ENCODE results near the gene RNPEPL1.
"Not testable (repeated sequence)": the region's sequence is repeated elsewhere in the genome, so short reads cannot be mapped to it uniquely, and the experiment has no call there.

The RNPEPL1 gene

DNA sequence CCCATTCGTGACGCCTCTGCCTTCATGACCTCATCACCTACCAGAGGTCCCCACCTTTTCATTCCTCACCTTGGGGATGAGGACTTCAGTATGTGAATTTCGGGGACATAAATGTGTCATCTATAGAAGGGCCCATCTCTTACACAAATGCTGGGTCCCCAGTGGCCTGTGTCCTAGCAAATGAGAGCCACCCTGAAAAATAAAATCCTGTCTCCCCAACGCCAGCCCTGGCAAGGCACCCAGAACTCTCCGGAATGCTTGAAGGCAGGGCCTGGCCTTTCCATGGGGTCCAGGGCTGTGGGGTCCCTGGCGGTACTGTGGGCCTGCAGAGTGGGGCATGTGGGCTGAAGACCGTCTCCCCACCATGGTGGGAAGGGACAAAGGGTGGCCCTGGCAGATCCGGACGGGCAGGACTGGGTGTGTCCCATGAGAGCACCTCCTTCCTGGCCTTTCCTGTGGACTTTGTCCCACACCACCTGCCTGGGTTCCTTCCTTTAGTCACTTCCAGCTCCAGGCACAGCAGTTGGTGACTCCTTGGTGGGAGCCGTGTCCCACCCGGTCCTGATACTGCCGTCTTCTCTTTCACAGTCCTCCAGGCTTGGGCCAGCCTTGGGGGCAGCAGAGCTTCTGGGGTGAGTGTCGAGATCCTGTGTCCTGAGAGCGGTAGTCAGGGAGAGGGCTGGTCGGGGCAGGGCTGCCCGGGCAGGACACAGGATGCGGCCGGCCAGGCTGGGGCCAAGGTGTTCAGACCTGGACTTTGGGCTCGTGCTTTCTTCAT, 36.8 kb downstream of the RNPEPL1 start:
- no peak for DNase-seq (ENCODE audit: low read depth)

- DNase-seq (ENCODE audit: low read depth), result no peak
Measured at GRCh38 chr2:240605867-240606743, 37.8 kb downstream of the RNPEPL1 start.

GRCh38 chr2:240611601-240612210, 43.4 kb downstream of the RNPEPL1 start:
- no peak for DNase-seq (ENCODE audit: low read depth)

GRCh38 chr2:240613781-240614180, 45.5 kb downstream of the RNPEPL1 start:
- no peak for DNase-seq (ENCODE audit: low read depth)

- DNase-seq (ENCODE audit: low read depth), result no peak
Measured at GRCh38 chr2:240614391-240614790, 46.1 kb downstream of the RNPEPL1 start.

GRCh38 chr2:240615396-240615795, 47.1 kb downstream of the RNPEPL1 start:
- DNase-seq (ENCODE audit: low read depth), result no peak

DNA sequence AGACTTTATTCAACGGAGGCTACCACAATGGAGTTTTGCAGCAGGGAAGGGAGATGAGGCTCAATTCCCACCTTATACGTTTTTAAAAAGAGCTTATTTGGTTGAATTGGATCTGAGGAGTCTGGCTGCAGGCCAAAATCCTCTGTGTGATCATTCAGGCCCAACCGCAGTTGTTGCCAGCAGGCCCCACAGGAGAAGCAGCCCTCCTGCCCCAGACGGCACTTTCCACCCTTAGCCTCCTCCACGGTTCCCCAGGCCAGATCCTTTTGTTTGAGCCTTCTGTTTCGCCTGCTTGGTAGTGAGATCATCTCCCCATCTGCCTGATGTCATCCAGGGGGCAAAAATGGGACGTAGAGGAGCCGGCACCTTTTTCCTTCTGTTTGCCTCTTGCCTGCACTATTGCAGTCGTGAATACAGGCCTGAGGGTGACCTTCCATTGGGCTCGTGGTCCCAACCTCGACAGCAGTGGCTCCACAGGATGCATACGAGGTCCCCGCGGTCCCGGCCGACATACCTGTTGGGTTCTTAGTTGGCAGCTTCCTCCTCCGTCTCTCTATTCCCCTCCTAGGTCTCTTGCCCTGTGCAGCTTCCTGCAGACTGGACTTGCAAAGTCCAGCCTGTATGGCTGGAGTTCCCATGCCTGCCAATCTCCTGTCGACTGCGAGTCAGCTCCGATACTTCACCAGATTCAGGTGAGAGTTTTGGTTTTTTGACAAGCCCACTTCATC, 47.7 kb downstream of the RNPEPL1 start:
- DNase-seq (ENCODE audit: low read depth), result no peak

GRCh38 chr2:240616860-240617666, 48.8 kb downstream of the RNPEPL1 start:
- not testable (repeated sequence) for DNase-seq (ENCODE audit: low read depth)

- no peak for DNase-seq (ENCODE audit: low read depth)
Measured at GRCh38 chr2:240618776-240619175, 50.5 kb downstream of the RNPEPL1 start.

DNA sequence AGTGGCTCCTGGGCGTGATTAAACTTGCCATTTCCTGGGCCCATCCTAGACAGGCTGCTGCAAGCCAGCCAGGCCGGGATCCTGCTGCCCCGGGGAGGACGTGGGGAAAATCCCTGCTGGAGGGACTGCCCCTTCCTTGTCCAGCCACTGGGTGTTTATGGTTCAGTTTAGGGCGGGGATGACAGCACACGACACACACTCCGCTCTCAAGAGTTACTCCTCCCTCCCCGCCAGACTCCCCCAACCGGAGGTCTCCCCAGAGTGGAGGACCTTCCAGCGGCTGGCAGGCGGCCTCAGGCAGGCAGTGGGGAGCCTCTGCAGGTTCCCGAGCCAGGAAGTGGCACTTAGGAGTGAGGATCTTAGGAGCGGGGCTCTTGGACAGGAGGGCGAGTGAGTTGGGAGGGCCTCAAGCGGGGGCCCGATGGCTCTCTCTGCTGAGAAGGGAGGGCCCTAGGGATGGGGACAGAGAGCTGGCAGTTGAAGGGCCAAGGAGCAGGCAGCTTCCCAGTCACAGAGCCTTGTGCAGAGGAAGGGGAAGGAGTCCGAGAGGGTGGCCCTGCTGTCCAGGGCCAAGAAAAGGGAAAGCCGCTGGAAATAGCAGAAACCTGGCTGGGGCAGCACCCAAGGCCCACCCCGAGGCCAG, 51.3 kb downstream of the RNPEPL1 start:
- no peak for DNase-seq (ENCODE audit: low read depth)

DNA sequence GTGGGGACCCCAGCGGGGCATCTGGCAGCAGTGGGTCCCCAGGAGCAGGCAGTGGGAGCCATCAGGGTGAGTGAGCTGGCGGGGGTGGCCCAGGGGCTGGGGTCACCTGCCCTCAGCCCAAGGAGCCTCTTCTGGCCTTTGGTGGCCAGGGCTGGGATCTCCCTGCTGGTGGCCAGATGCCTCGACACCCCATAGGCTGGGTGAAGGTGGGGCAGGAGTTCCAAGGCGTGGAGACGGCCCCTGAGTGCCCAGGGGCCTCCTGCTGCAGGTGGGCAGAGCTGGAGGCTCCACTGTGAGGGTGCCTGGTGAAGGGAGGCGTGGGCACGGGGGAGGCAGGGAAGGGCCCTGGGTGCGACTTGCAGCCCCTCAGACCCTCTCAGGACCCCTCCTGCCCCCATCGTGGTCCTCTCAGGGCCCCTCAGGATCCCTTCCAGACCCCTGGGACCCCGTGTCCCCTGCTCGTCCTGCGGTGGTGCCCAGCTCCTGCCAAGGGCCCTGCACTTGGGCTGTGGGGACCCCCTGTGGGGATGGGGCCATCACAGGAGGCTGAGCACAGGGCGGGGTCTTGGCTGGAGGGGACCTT, 52.0 kb downstream of the RNPEPL1 start:
- DNase-seq (ENCODE audit: low read depth), result no peak

GRCh38 chr2:240620859-240621258, 52.6 kb downstream of the RNPEPL1 start:
- no peak for DNase-seq (ENCODE audit: low read depth)

DNA sequence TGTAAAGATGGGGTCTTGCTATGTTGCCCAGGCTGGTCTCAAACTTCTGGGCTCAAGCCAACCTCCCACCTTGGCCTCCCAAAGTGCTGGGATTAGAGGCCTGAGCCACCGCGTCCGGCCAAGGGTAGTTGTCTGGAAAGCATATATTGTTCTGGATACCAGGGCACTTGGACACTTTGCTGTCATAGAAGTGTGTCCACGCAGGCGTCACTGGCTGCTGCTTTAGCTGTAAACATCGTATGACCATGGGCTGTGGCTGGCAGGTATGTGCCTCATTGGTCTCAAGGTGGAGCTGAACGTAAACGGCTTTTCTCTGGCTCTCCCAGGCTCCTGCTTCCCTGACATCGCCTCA, 53.8 kb downstream of the RNPEPL1 start:
- no peak for DNase-seq (ENCODE audit: low read depth)

DNA sequence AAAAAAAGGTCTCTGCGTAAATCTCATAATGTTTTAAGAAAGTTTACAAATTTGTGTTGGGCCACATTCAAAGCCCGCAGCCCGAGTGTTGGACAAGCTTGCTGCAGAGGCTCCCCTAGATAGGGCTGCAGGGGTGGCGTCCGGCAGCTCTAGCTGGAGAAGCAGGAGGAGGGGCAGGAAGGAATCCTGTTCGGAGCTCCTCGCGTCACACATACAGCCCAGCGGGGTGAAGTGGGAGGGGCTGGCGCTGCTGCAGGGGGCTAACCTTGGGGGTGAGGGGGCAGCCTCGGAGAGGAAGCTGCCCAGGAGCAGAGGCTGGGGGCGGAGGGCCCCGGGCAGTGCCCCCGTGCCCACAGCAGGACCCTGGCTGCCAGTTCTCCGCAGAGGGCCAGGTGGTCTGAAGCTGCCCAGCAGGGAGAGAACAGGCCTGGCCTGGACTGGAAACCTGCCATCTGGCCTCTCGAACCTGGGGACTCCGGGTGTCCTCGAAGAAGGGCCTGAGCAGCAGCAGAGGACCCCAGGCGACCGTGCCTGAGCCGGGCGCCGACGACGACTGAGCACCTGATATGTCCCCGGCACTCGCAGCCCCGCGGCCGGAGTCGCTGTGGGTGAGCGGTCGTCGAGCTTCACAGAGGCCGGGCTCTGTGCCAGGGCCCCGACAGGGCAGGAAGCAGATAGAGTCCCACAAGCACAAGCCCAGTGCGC, 54.4 kb downstream of the RNPEPL1 start:
- no peak for DNase-seq (ENCODE audit: low read depth)

DNA sequence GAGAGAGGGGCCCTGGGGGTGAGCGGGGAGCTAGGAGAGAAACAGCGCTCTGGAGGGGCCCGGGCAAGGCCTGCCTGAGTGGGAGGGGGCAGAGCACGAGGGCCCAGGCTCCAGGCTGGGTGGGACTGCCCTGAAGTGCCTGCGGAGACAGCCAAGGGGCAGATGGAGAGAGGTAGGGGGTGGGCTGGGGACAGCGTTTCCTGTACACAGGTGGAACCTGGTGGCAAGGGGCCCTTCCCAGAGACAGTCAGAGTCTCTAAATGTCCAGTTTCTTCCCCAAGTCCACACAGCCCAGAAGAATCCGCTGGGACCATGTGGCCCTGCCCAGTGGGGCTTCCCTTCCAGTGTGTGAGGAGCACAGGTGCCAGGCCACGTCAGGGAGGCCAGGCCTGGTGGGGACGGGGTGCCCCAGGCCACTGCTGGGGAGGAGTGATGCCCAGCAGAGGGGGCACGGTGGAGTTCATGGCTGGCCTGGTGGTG, 55.3 kb downstream of the RNPEPL1 start:
- no peak for DNase-seq (ENCODE audit: low read depth)

DNA sequence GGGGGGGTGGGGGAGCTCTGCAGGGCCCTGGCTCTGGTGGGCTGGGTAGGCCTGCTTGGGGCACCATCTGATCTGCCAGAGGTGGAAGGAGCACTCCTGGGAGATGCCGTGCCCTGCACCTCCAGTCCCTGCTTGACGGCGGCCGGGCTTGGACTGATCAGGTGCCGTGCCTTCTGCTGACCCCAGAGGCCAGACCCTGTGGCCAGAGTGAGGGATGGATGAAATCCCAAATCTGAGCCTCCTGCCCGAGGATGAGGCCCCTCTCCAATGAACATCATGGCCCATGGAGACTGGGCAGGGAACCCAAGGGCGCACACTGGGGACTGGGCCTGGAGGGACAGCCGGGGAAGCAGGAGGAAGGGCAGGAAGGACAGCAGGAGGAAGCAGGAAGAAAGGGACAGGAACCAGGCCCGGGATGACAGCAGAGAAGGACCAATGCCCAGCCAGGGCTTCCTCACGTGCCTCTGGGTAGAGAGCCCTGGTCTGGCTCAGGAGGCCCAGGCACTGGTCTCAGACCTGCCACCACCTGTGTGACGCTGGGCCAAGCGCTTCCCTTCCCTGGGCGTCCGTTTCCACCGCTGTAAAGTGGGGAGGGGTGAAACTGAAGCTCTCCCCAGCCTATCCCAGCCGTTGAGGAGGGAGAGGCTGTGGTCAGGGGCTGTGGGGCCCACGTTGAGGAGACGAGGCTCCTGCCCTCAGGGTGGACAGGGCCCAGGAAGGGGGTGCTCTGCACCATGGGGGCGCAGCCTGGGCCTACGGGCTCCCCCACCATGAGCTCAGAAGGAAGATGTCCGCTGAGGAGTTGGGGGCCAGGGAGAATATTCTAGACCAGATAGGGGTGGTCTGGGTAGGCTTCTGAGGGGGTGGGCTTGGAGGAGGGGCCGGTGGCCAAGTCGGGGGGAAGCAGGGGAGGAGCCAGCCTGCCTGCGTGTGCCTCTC, 56.0 kb downstream of the RNPEPL1 start:
- no peak for DNase-seq (ENCODE audit: low read depth)

- DNase-seq (ENCODE audit: low read depth), result no peak
Measured at GRCh38 chr2:240624950-240625621, 56.8 kb downstream of the RNPEPL1 start, which contains the start of gene GPR35. GPR35 (plus strand) TSS chr2:240625480; CDS start chr2:240629953, 4,473 bp downstream.

All from stromal cell of bone marrow (primary cell).